ENCODE results near the gene RTN3. TPM values are rescaled to one million over a fixed set of nuclear protein-coding genes. Genes with fewer than 3 reads are reported as not detected.

The RTN3 gene
- total and polyA plus RNA-seq, 3 donors from 2014 or later, result 75.6 to 103 (median 81.6) TPM

DNA sequence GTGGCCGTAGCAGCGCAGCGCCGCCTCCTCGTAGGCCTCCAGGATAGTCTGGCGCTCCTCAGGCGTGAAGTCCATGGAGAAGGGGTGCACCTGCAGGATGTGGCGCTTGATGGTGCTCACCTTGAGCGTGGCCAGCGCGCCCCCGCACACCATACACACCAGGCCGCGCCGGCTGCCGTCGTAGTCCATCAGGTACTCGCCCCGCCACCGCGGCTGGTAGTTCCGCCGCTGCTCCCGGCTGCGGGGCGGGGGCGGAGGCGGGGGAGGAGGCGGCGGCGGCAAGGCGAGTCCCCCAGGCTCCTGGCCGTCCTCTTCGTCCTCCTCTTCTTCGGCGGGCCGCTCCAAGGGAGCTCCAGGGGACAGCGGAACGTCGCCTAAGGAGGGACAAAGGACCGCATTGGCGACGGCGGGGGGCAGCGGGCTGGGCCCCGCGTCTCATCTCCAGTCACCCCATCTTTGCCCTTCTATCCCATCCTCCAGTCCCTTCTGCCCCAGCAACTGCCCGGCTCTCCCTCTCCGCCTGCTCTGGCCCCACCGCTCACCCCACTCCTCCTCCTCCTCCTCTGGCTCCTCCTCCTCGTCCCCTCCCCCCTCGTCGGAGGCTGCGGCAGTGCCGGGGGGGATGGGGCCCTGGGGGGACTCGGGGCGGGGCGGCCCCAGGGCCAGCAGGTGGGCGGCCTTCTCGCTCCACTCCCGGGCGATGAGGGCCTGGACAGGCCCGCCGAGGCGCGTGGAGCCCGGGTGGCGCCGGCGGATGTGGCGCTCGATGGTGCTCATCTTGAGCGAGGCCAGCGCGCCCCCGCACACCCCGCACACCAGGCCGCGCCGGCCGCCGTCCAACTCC is 82.4 kb downstream of the RTN3 start:
- TF ChIP-seq POLR2A (IDR thresholded peaks at IDR 0.05), result no peak
- TF ChIP-seq, protein P1, sequence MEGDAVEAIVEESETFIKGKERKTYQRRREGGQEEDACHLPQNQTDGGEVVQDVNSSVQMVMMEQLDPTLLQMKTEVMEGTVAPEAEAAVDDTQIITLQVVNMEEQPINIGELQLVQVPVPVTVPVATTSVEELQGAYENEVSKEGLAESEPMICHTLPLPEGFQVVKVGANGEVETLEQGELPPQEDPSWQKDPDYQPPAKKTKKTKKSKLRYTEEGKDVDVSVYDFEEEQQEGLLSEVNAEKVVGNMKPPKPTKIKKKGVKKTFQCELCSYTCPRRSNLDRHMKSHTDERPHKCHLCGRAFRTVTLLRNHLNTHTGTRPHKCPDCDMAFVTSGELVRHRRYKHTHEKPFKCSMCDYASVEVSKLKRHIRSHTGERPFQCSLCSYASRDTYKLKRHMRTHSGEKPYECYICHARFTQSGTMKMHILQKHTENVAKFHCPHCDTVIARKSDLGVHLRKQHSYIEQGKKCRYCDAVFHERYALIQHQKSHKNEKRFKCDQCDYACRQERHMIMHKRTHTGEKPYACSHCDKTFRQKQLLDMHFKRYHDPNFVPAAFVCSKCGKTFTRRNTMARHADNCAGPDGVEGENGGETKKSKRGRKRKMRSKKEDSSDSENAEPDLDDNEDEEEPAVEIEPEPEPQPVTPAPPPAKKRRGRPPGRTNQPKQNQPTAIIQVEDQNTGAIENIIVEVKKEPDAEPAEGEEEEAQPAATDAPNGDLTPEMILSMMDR (IDR thresholded peaks at IDR 0.05), result no peak
- Histone ChIP-seq H3K27ac (peak overlapping the region in 1 of 2 donors; percentile 64), H3K4me3 (peak overlapping the region; percentile 49 to 56), H3K27me3 (no peaks in the 10 kb centered on the region), H3K36me3 (ENCODE audit: low read depth, missing control alignments) (no peaks in the 10 kb centered on the region), H3K9me3 (no peaks in the 10 kb centered on the region), H3K4me1 (peaks cover 26% of the 10 kb centered on the region)
- intact Hi-C loops (cut with DNase I; ENCODE audit: low total_unique reads), result loop anchor here (10.0 kb wide), 1 partner anchor 181 kb away; no protein-coding TSS in a partner anchor
- no peak for DNase-seq
- 53 to 61% methylated on average over 20 to 76 of the region's 82 CpGs for WGBS, 2 donors

DNA sequence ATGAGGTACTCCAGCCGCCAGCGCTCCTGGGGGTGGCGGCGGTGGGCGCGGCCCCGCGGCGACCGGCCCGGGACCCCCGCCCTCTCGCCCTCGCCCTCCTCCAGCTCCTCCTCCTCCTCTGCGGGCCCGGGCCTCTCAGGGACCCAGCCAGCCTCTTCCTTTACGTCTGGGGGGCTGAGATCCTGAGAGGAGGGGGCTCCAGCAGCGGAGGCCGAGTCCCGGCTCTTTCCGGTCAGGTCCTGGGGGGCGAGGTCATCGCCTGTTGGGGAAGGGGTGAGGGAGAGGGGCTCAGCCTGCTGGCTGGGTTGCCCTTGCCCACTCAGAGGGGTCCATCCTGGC is 83.0 kb downstream of the RTN3 start:
- 69% methylated on average over 23 of the region's 23 CpGs; no CpG with 5 or more reads in 1 of the 2 donors for WGBS, 2 donors
- no peaks in the 10 kb centered on the region for H3K9me3 ChIP-seq
- no peaks in the 10 kb centered on the region for H3K27me3 ChIP-seq
- peaks cover 26% of the 10 kb centered on the region for H3K4me1 ChIP-seq
- intact Hi-C loops (cut with DNase I; ENCODE audit: low total_unique reads), result loop anchor here (10.0 kb wide), 1 partner anchor 180 kb away; no protein-coding TSS in a partner anchor
- H3K4me3 ChIP-seq, result peak overlapping the region; percentile 49 to 56
- TF ChIP-seq, protein P1 (IDR thresholded peaks at IDR 0.05), result no peak
- TF ChIP-seq POLR2A (IDR thresholded peaks at IDR 0.05), result no peak
- no peak for DNase-seq
- no peaks in the 10 kb centered on the region for H3K36me3 ChIP-seq (ENCODE audit: low read depth, missing control alignments)
- peak overlapping the region in 1 of 2 donors; percentile 64 for H3K27ac ChIP-seq

DNA sequence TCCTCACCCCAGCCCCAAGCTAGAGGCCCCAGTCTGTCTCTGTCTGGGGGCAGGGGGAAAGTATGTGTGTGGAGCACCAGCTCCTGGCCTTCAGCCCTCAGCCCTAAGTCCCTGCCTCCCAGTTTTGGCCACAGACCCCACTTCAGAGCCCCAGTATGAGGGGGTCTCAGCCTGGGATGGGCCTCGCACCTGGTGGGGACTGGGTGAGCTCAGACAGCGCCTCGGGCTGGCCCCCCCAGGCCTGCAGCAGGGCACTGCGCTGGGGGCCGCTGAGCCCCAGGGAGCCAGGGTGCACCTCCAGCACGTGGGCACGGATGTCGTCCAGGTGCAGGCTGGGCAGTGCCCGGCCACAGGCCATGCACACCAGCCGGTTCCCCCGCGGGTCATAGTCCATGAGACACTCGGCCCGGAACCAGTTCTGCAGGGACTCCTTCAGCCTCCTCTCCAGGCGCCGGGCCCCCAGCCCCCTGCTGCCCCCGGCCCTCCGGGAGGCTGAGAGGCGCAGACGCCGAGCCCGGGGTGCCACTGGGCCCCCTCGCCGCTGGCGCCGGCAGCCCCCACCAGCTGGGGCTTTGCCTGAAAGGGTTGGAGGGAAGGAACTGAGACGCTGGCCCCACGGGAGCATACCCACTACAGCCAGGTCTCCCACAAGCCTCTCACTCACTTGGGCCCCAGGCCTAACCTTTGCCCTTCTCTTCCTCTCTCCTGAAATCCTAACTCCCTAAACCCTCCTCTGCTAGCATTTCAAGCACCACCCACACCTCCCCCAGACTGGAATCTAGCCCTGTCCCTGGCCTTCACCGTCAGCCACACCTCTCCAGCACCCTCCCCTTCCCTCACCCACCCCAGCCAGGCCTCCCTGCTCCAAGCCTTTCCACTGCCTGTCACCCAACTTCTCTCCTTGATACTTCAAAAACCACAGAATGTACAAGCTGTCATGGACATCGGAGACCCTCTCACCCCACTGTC is 83.7 kb downstream of the RTN3 start:
- no peak for TF ChIP-seq POLR2A (IDR thresholded peaks at IDR 0.05)
- TF ChIP-seq, protein P1 (IDR thresholded peaks at IDR 0.05), result no peak
- Histone ChIP-seq H3K4me3 (no peak overlapping the region), H3K27ac (no peak overlapping the region), H3K36me3 (ENCODE audit: low read depth, missing control alignments) (no peaks in the 10 kb centered on the region), H3K4me1 (peaks cover 32% of the 10 kb centered on the region), H3K9me3 (no peaks in the 10 kb centered on the region), H3K27me3 (no peaks in the 10 kb centered on the region)
- intact Hi-C loops (cut with DNase I; ENCODE audit: low total_unique reads), result loop anchor here (10.0 kb wide), 1 partner anchor 180 kb away; no protein-coding TSS in a partner anchor
- DNase-seq, result peak; percentile 67
- WGBS, 2 donors, result 29 to 49% methylated on average over 8 to 24 of the region's 30 CpGs

DNA sequence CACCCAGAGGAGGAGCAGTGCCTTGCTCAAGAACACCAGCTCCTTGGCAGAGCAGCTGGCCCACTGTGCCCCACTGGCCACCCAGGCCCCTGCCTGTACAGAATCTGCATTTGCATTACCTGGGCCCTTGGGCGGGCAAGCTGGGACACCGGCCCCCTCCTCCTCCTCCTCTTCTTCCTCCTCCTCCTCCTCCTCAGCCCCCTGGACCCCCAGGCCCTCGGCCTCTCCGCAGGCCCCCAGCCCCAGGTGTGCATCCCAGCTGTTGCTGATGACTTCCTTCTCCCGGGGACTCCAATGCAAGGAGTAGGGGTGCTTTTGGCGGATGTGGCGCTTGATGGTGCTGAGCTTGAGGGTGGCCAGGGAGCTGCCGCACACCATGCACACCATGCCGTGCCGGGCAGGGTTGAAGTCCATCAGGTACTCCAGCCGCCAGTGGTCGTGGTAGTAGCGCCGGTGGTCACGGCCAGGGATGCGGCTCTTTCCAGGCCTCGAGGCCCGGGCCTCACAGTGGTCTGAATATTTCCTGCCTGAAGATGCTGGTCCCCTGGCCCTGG is 84.5 kb downstream of the RTN3 start:
- no peak for TF ChIP-seq POLR2A (IDR thresholded peaks at IDR 0.05)
- TF ChIP-seq, protein P1 (IDR thresholded peaks at IDR 0.05), result no peak
- no peak for DNase-seq
- H3K4me3 ChIP-seq, result no peak overlapping the region
- H3K36me3 ChIP-seq (ENCODE audit: low read depth, missing control alignments), result no peaks in the 10 kb centered on the region
- peaks cover 32% of the 10 kb centered on the region for H3K4me1 ChIP-seq
- intact Hi-C loops (cut with DNase I; ENCODE audit: low total_unique reads), result loop anchor here (10.0 kb wide), 1 partner anchor 179 kb away; no protein-coding TSS in a partner anchor
- H3K9me3 ChIP-seq, result no peaks in the 10 kb centered on the region
- WGBS, 2 donors, result 62 to 70% methylated on average over 6 to 18 of the region's 18 CpGs
- H3K27me3 ChIP-seq, result no peaks in the 10 kb centered on the region
- H3K27ac ChIP-seq, result peak overlapping the region in 1 of 2 donors; percentile 37
